DMS 273 (cell line): ENCODE measurements around the gene TRIM47.

Source experiments
- DNase-seq: peaks from one replicate; lab custom pipeline; 2025; ENCODE audit not compliant: unreplicated experiment; lab: John Stamatoyannopoulos, UW

TRIM47 gene

GRCh38 chr17:75834279-75834920 is 44.0 kb downstream of the TRIM47 start:
- peak; percentile 75 for DNase-seq

- peak; percentile 34 for DNase-seq
Observed at GRCh38 chr17:75832652-75833400, 45.6 kb downstream of the TRIM47 start.

- no peak for DNase-seq
Observed at GRCh38 chr17:75832164-75832651, 46.2 kb downstream of the TRIM47 start.

GRCh38 chr17:75831032-75831571 is 47.3 kb downstream of the TRIM47 start:
- DNase-seq = no peak

GRCh38 chr17:75830164-75831031 is 48.0 kb downstream of the TRIM47 start:
- DNase-seq = peak; percentile 55

- DNase-seq = no peak
Observed at GRCh38 chr17:75829747-75830146, 48.6 kb downstream of the TRIM47 start.

GRCh38 chr17:75828741-75829140 is 49.6 kb downstream of the TRIM47 start:
- peak; percentile 36 for DNase-seq

- no peak for DNase-seq
Observed at GRCh38 chr17:75828076-75828400, 50.3 kb downstream of the TRIM47 start.

- peak; percentile 97 for DNase-seq
Observed at GRCh38 chr17:75827308-75828075, 50.9 kb downstream of the TRIM47 start.

- no peak for DNase-seq
Observed at GRCh38 chr17:75826561-75827307, 51.6 kb downstream of the TRIM47 start.

- no peak for DNase-seq
Observed at GRCh38 chr17:75825748-75826370, 52.5 kb downstream of the TRIM47 start.

GRCh38 chr17:75825149-75825552 is 53.2 kb downstream of the TRIM47 start:
- no peak for DNase-seq

GRCh38 chr17:75824666-75825065 is 53.7 kb downstream of the TRIM47 start:
- no peak for DNase-seq
